NT2/D1 (cell line): ENCODE measurements around the gene WDR86.

Source experiments
- DNase-seq: peaks from one replicate; pipeline ENCODE4 v3.0.0-alpha.2; 2011; ENCODE audit warnings: low read depth, low spot score
- H3K27me3 ChIP-seq: 2 replicates; pipeline ENCODE4 v1.6.0; 2011; ENCODE audit warnings: mild to moderate bottlenecking; ENCODE audit not compliant: insufficient read length, insufficient read depth
- H3K36me3 ChIP-seq: 2 replicates; pipeline ENCODE4 v1.6.1; 2011; ENCODE audit warnings: mild to moderate bottlenecking, low read length, mixed read lengths; ENCODE audit not compliant: insufficient read depth, insufficient read length
- H3K4me1 ChIP-seq: 2 replicates; pipeline ENCODE4 v1.5.1; 2011; ENCODE audit not compliant: insufficient read depth, insufficient read length
- H3K4me3 ChIP-seq: 2 replicates; pipeline ENCODE4 v1.5.1; 2011; ENCODE audit warnings: low read depth; ENCODE audit not compliant: insufficient read length
- H3K9ac ChIP-seq: 2 replicates; pipeline ENCODE4 v1.6.0; 2011; ENCODE audit warnings: low read depth; ENCODE audit not compliant: insufficient read length
- H3K9me3 ChIP-seq: 2 replicates; pipeline ENCODE4 v1.5.1; 2011; ENCODE audit warnings: mild to moderate bottlenecking, low read length; ENCODE audit not compliant: insufficient read depth
- SUZ12 ChIP-seq: IDR thresholded peaks from 2 replicates; pipeline ENCODE4 v1.6.1; 2011; ENCODE audit not compliant: insufficient read length, insufficient read depth; ENCODE audit errors: extremely low read depth
- YY1 ChIP-seq: IDR thresholded peaks from 2 replicates; pipeline ENCODE4 v1.6.1; 2011; ENCODE audit not compliant: insufficient read length, insufficient read depth
- ZNF274 ChIP-seq: IDR thresholded peaks from 2 replicates; pipeline ENCODE4 v1.6.1; 2011; ENCODE audit warnings: mild to moderate bottlenecking, low read depth, low read length

The WDR86 gene

DNA sequence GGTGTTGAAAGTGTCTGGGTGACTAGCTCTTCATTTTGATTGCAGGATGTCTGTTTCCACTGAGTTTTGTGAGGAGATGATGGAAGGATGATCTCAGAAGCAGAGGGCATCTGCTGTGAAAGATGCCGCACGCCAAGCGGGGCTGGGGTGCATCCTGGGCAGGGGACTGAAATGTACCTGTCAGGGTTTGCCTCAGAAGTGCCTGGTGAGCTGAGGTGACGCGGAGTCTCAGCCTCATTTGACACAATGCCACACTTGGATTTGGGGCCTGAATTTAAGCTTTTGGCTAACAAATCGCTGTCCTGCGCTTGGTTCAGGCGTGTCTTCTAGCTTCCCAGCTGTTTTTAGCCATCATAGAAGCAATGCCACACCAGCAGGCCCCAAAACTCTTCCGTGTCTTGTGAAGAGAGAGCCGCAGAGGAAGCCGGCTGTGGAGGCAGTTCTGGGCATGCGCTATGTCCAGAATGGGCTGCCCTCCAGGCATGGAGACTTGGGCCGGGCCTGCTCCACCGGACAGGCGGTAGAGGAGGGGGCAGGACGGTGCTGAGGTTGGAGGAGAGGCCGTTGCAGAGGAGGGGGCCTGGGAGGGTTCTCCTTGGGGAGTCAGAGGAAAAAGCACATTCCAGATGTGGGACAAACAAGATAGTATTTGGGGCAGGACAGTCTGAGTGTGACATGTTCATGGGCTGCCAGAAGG is 31.2 kb downstream of the WDR86 start:
- peaks cover 55% of the 10 kb centered on the region for H3K36me3 ChIP-seq

DNA sequence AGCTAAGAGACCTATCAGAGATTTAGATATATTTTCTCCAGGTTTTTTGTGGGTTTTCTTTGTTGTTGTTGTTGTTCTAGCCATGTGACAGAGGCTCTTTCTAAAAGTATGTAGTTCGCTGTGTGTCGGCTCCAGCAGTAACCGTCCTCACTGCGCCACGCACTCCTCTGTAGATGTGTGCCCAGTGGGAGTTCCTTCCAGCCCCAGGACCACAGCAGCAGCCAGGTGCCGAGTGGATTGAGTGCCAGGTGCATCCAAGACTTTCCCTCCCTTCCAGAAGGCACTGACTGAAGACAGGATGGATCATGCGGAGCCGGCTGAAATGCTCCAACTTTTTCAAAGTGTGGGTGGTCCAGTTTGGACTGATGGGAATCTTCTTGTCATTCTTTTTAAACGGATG is 31.8 kb downstream of the WDR86 start:
- no peak overlapping the region for H3K9ac ChIP-seq
- TF ChIP-seq ZNF274 (no peak), SUZ12 (no peak), YY1 (no peak)
- peaks cover 14% of the 10 kb centered on the region for H3K27me3 ChIP-seq
- H3K9me3 ChIP-seq = no peaks in the 10 kb centered on the region
- H3K4me3 ChIP-seq = no peak overlapping the region
- H3K36me3 ChIP-seq = peaks cover 56% of the 10 kb centered on the region
- peaks cover 13% of the 10 kb centered on the region for H3K4me1 ChIP-seq
- DNase-seq = no peak

More for the DNA sequence above, 31.2 kb downstream of the WDR86 start:
- Histone ChIP-seq H3K4me3 (no peak overlapping the region), H3K4me1 (peaks cover 9% of the 10 kb centered on the region), H3K27me3 (peaks cover 14% of the 10 kb centered on the region), H3K9me3 (no peaks in the 10 kb centered on the region), H3K9ac (no peak overlapping the region)
- TF ChIP-seq YY1 = no peak
- TF ChIP-seq SUZ12 = no peak
- TF ChIP-seq ZNF274 = no peak
- no peak for DNase-seq

DNA sequence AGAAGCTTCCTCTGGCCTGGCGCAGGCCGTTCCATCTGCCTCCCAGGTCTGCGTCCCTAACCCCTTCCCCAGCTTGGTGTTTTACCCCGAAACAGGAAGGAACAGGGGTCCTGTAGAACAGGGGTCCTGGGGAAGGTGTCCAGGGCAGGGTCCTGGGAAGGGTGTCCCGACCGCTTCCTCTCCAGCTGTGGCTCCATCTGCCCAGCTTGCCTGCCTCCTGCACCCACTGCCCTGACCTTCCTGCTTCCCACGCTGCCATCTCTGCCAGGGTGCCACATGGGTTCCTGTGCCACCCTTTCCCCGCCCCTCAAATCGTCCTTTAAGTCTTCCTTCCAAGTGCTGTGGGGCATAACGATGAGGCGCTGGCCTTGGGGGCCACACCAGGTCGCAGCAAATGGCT is 32.4 kb downstream of the WDR86 start:
- no peak for TF ChIP-seq SUZ12
- H3K4me1 ChIP-seq = peaks cover 19% of the 10 kb centered on the region
- no peak for DNase-seq
- no peak overlapping the region for H3K9ac ChIP-seq
- H3K36me3 ChIP-seq = peaks cover 56% of the 10 kb centered on the region
- no peak overlapping the region for H3K4me3 ChIP-seq
- H3K27me3 ChIP-seq = peaks cover 9% of the 10 kb centered on the region
- H3K9me3 ChIP-seq = no peaks in the 10 kb centered on the region

DNA sequence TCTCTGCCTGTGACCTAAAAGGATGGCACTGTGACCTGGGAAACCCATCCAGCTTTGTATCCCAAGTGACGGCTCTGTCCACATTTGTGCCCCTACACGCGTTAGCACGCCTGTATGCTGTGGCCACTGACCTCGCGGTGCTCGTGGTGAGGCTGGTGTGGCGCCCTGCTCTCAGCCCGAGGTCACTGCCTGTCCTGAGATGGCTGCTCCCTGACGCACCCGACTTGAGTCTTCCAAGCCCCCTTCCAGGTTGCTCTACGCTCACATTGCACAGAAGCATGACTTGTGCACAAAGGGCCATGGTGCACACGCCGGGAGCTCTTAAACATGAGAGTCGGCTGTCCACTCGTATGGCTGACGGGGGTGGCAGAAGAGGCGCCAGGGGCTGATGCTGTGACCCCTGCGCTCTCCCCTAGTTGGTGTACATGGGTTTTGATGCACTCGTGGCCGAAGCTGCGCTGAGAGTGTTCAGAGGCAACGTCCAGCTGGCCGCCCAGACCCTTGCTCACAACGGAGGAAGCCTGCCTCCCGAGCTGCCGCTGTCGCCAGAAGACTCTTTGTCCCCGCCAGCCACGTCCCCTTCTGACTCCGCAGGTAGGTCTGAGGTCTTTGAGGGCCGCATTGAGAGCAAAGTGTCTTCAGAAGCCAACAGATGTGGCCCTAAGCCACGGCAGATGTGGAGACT is 33.5 kb downstream of the WDR86 start:
- Histone ChIP-seq H3K9me3 (no peaks in the 10 kb centered on the region), H3K9ac (no peak overlapping the region), H3K4me3 (no peak overlapping the region), H3K36me3 (peaks cover 56% of the 10 kb centered on the region), H3K4me1 (peaks cover 19% of the 10 kb centered on the region), H3K27me3 (no peaks in the 10 kb centered on the region)
- TF ChIP-seq YY1 (no peak), ZNF274 (no peak), SUZ12 (no peak)
- no peak for DNase-seq

DNA sequence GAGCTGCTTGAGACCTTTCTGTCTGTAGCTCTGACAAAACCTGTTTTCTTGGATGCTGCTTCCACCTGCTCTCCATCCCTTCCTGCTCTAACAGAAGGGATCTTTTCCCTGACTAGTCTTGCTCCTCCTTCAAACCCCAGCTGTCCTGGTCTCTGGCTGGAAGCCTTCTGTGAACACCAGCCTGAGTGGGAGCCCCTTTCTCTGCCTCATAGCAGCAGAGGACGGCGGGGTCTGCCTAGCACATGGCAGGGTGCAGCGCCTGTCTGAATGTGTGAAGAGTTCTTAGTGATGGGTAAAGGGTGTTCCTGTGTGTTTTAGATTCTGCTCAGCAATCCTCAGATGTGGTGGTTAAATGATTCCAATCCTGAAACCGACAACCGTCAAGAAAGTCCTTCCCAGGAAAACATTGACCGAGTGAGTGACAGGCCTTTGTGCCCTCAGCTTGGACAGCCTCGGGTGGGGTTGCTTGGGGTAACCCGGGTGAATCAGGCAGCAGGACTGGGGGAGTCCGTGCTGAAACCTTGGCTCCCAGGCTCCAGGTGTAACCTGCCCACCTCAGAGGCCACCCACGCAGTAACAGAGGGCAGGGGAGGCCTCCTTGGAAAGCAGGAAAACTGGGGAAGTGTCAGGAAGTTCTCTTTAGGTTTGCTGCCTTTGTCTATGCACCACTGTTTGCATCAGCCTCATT is 34.2 kb downstream of the WDR86 start:
- Histone ChIP-seq H3K36me3 (peaks cover 56% of the 10 kb centered on the region), H3K4me1 (peaks cover 17% of the 10 kb centered on the region), H3K4me3 (no peak overlapping the region), H3K27me3 (no peaks in the 10 kb centered on the region), H3K9me3 (no peaks in the 10 kb centered on the region), H3K9ac (no peak overlapping the region)
- DNase-seq = no peak
- TF ChIP-seq YY1 = no peak
- no peak for TF ChIP-seq ZNF274
- TF ChIP-seq SUZ12 = no peak

DNA sequence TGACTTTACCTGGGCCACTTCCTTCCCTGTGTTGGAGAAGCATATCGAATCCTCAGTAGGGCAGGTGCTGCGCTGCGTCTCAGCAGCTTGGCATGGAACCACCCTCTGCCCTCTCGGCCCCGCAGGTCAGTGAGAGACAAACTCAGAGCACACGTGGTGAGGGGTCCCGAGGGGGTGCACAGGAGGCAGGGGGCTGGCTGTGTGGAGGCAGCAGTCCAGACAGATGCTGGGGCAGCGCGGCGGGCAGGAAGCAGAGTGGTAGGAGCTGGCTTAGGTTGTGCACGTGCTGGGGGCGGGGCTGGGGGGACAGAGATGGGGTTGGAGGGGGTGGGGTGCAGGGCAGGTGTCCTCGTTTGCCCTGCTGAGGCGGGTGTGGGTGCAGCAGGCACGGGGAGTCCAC is 35.1 kb downstream of the WDR86 start:
- TF ChIP-seq YY1 (no peak), ZNF274 (no peak), SUZ12 (no peak)
- no peak for DNase-seq
- H3K9ac ChIP-seq = no peak overlapping the region
- H3K27me3 ChIP-seq = no peaks in the 10 kb centered on the region
- H3K4me1 ChIP-seq = peaks cover 16% of the 10 kb centered on the region
- H3K36me3 ChIP-seq = peaks cover 53% of the 10 kb centered on the region
- no peaks in the 10 kb centered on the region for H3K9me3 ChIP-seq
- no peak overlapping the region for H3K4me3 ChIP-seq

DNA sequence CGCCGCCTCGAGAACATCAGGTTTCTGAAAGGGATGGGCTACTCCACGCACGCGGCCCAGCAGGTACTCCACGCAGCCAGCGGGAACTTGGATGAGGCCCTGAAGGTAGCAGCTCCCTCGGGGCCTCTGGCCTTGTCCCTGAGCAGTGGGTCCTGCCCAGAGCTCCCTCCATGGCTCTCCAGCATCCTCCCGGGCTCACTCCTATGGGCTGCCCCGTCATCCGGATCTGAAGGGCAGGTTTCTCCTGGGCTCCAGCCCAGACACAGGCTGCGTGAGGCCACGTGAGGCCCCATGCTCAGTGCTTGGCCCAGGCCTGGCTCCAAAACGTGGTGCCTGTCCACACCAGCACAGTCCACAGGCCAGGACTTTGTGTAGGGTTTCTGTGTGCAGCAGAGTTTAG is 35.7 kb downstream of the WDR86 start:
- Histone ChIP-seq H3K27me3 (no peaks in the 10 kb centered on the region), H3K4me3 (no peak overlapping the region), H3K36me3 (peaks cover 50% of the 10 kb centered on the region), H3K9me3 (no peaks in the 10 kb centered on the region), H3K9ac (no peak overlapping the region), H3K4me1 (peaks cover 16% of the 10 kb centered on the region)
- no peak for DNase-seq
- TF ChIP-seq SUZ12 (no peak), YY1 (no peak), ZNF274 (no peak)
